Measurements from ENCODE around the gene ERICH4. TPM values are rescaled to one million over a fixed set of nuclear protein-coding genes. Genes with fewer than 3 reads are reported as not detected.

ERICH4 gene
- total RNA-seq, 2 experiments from 2014 or later: not detected

DNA sequence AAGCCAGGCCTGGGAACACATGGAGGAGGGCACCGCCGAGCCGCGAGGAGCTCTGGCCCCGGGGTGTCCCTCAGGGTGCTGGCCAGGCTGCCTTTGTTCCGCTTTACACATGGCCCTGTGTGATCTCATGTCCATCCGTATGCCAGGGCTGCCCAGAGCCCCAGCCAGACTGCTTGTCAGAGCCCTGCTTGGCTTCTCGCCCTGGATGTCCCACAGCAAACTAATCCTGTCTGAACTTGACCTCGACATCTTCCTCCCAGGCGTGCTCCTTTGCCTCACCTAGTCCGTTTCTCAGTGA, 31.0 kb upstream of the ERICH4 start:
- no peak overlapping the region for H3K4me2 ChIP-seq (ENCODE audit: low read length)
- H2AFZ ChIP-seq (ENCODE audit: low read length): no peak overlapping the region
- no TSS peak for BruUV-seq (replicated peaks)
- DNase-seq (ENCODE audit: low spot score): no peak
- peaks cover 10% of the 10 kb centered on the region for H3K4me1 ChIP-seq (ENCODE audit: insufficient read depth, low read length, poor library complexity, severe bottlenecking)
- H3K36me3 ChIP-seq (ENCODE audit: insufficient read depth, low read length): peaks cover 6% of the 10 kb centered on the region; the same call in 1 of the 2 replicates
- ChIA-PET POLR2A (no interaction called here), CTCF (ENCODE audit: unreplicated experiment) (no interaction called here)
- TF ChIP-seq EZH2phosphoT487 (IDR thresholded peaks at IDR 0.05; ENCODE audit: borderline replicate concordance, low read depth, low read length): no peak
- TF ChIP-seq, protein P1, sequence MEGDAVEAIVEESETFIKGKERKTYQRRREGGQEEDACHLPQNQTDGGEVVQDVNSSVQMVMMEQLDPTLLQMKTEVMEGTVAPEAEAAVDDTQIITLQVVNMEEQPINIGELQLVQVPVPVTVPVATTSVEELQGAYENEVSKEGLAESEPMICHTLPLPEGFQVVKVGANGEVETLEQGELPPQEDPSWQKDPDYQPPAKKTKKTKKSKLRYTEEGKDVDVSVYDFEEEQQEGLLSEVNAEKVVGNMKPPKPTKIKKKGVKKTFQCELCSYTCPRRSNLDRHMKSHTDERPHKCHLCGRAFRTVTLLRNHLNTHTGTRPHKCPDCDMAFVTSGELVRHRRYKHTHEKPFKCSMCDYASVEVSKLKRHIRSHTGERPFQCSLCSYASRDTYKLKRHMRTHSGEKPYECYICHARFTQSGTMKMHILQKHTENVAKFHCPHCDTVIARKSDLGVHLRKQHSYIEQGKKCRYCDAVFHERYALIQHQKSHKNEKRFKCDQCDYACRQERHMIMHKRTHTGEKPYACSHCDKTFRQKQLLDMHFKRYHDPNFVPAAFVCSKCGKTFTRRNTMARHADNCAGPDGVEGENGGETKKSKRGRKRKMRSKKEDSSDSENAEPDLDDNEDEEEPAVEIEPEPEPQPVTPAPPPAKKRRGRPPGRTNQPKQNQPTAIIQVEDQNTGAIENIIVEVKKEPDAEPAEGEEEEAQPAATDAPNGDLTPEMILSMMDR (conservative IDR thresholded peaks at IDR 0.05; ENCODE audit: low read length): no peak
- H3K4me3 ChIP-seq (ENCODE audit: low read depth, low read length, poor library complexity, severe bottlenecking): no peak overlapping the region
- no peaks in the 10 kb centered on the region for H3K9me2 ChIP-seq (ENCODE audit: insufficient read depth, low read length)
- H3K27ac ChIP-seq (ENCODE audit: low read depth, low read length, poor library complexity, severe bottlenecking): no peak overlapping the region
- no peaks in the 10 kb centered on the region for H4K20me1 ChIP-seq (ENCODE audit: insufficient read depth, low read length)
- intact Hi-C loops (cut with micrococcal nuclease; ENCODE audit: unreplicated experiment): no loop called here
- H3K79me2 ChIP-seq (ENCODE audit: insufficient read depth, low read depth, low read length): no peaks in the 10 kb centered on the region
- H3K9me3 ChIP-seq (ENCODE audit: low read length): no peaks in the 10 kb centered on the region

DNA sequence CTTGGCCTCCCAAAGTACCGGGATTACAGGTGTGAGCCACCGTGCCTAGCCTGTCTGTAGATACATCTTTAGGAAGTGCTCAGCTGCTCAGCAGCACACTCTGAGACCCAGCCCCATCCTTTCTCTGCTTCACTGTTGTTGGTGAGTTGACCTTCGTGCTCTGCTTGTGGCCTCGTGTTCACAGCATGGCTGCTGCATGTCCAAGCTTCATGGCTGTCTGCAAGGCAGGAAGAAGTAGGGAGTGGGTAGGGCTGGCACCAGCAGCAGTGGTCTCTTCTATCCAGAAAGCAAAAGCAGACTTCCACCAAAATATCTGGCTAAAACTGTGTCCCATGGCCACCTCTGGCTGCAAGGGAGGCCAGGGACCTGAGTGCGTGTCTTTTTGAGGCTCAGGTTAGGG, 30.0 kb upstream of the ERICH4 start:
- DNase-seq (ENCODE audit: low spot score): no peak
- ChIA-PET CTCF (ENCODE audit: unreplicated experiment) (no interaction called here), POLR2A (interaction anchor here (0.6 kb wide), 1 partner anchor 1510 kb away, joined by 3 read pairs; no protein-coding TSS in a partner anchor)
- TF ChIP-seq, protein P1 (conservative IDR thresholded peaks at IDR 0.05; ENCODE audit: low read length): no peak
- no peak for TF ChIP-seq EZH2phosphoT487 (IDR thresholded peaks at IDR 0.05; ENCODE audit: borderline replicate concordance, low read depth, low read length)
- peaks cover 6% of the 10 kb centered on the region; the same call in 1 of the 2 replicates for H3K36me3 ChIP-seq (ENCODE audit: insufficient read depth, low read length)
- H2AFZ ChIP-seq (ENCODE audit: low read length): no peak overlapping the region
- intact Hi-C loops (cut with micrococcal nuclease; ENCODE audit: unreplicated experiment): no loop called here
- no peak overlapping the region for H3K4me2 ChIP-seq (ENCODE audit: low read length)
- BruUV-seq (replicated peaks): no TSS peak
- peaks cover 10% of the 10 kb centered on the region for H3K4me1 ChIP-seq (ENCODE audit: insufficient read depth, low read length, poor library complexity, severe bottlenecking)
- H3K27ac ChIP-seq (ENCODE audit: low read depth, low read length, poor library complexity, severe bottlenecking): no peak overlapping the region
- no peaks in the 10 kb centered on the region for H3K79me2 ChIP-seq (ENCODE audit: insufficient read depth, low read depth, low read length)
- no peaks in the 10 kb centered on the region for H3K9me3 ChIP-seq (ENCODE audit: low read length)
- no peaks in the 10 kb centered on the region for H4K20me1 ChIP-seq (ENCODE audit: insufficient read depth, low read length)
- H3K4me3 ChIP-seq (ENCODE audit: low read depth, low read length, poor library complexity, severe bottlenecking): no peak overlapping the region
- no peaks in the 10 kb centered on the region for H3K9me2 ChIP-seq (ENCODE audit: insufficient read depth, low read length)

DNA sequence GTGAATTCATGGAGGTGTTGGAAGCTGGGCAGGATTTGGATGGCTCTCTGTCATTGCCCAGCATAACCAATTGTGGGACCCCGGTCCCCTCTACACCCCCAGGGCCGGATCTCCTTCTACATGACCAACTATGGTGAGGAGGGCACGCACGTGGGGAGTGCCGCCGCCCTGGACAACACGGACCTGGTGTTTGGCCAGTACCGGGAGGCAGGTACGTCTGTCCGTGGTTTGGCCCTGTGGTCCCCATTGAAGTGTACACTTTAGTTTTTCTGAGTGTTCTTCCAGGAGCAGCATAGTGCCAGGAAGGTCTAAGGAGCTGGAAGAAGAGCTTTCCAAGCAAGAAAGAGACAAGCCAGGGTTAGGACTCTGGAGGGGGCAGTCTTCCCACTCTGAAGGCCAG, 29.0 kb upstream of the ERICH4 start:
- BruUV-seq (replicated peaks): no TSS peak
- Histone ChIP-seq H4K20me1 (ENCODE audit: insufficient read depth, low read length) (no peaks in the 10 kb centered on the region), H3K9me3 (ENCODE audit: low read length) (no peaks in the 10 kb centered on the region), H2AFZ (ENCODE audit: low read length) (no peak overlapping the region), H3K36me3 (ENCODE audit: insufficient read depth, low read length) (peaks cover 10% of the 10 kb centered on the region), H3K79me2 (ENCODE audit: insufficient read depth, low read depth, low read length) (no peaks in the 10 kb centered on the region), H3K27ac (ENCODE audit: low read depth, low read length, poor library complexity, severe bottlenecking) (no peak overlapping the region), H3K9me2 (ENCODE audit: insufficient read depth, low read length) (no peaks in the 10 kb centered on the region), H3K4me1 (ENCODE audit: insufficient read depth, low read length, poor library complexity, severe bottlenecking) (peaks cover 10% of the 10 kb centered on the region), H3K4me2 (ENCODE audit: low read length) (no peak overlapping the region), H3K4me3 (ENCODE audit: low read depth, low read length, poor library complexity, severe bottlenecking) (no peak overlapping the region)
- TF ChIP-seq EZH2phosphoT487 (IDR thresholded peaks at IDR 0.05; ENCODE audit: borderline replicate concordance, low read depth, low read length): no peak
- TF ChIP-seq, protein P1 (conservative IDR thresholded peaks at IDR 0.05; ENCODE audit: low read length): no peak
- DNase-seq (ENCODE audit: low spot score): no peak
- POLR2A ChIA-PET: no interaction called here
- intact Hi-C loops (cut with micrococcal nuclease; ENCODE audit: unreplicated experiment): no loop called here
- CTCF ChIA-PET (ENCODE audit: unreplicated experiment): no interaction called here

All from OCI-LY7 (cell line).